ENCODE results near the gene MAB21L1.

MAB21L1 gene

GRCh38 chr13:35465371-35465770, 11.1 kb downstream of the MAB21L1 start:
- H3K4me3 ChIP-seq (ENCODE audit: low read depth, low read length), result no peak overlapping the region
- ChIA-PET CTCF (no interaction called here), POLR2A (no interaction called here)
- no peaks in the 10 kb centered on the region for H3K4me1 ChIP-seq (ENCODE audit: control insufficient read depth, insufficient read depth, low read length)
- no peak for TF ChIP-seq ZBTB26 (tag by site-specific recombination; optimal IDR thresholded peaks at IDR 0.05)
- TF ChIP-seq ZNF19 (tag by site-specific recombination; IDR thresholded peaks at IDR 0.05; ENCODE audit: low read depth), result no peak
- no peak for TF ChIP-seq INSM2 (tag by site-specific recombination; IDR thresholded peaks at IDR 0.05)
- TF ChIP-seq ZNF639 (tag by site-specific recombination; IDR thresholded peaks at IDR 0.05), result no peak
- TF ChIP-seq ZNF624 (tag by site-specific recombination; IDR thresholded peaks at IDR 0.05), result no peak
- no peak for TF ChIP-seq HOXA7 (CRISPR knock-in tag; IDR thresholded peaks at IDR 0.05; ENCODE audit: borderline replicate concordance)
- TF ChIP-seq ZNF394 (tag by site-specific recombination; IDR thresholded peaks at IDR 0.05; ENCODE audit: borderline replicate concordance), result no peak
- no peak for TF ChIP-seq ZNF561 (tag by site-specific recombination; IDR thresholded peaks at IDR 0.05; ENCODE audit: borderline replicate concordance)
- no peak for TF ChIP-seq ZNF184 (tag by site-specific recombination; IDR thresholded peaks at IDR 0.05)
- TF ChIP-seq KLF8 (tag by site-specific recombination; IDR thresholded peaks at IDR 0.05), result no peak
- no peak for TF ChIP-seq ZSCAN18 (tag by site-specific recombination; IDR thresholded peaks at IDR 0.05)
- TF ChIP-seq ZFP3 (tag by site-specific recombination; IDR thresholded peaks at IDR 0.05; ENCODE audit: low read depth), result no peak
- TF ChIP-seq ZNF610 (tag by site-specific recombination; IDR thresholded peaks at IDR 0.05; ENCODE audit: borderline replicate concordance), result no peak
- TF ChIP-seq ZNF112 (tag by site-specific recombination; IDR thresholded peaks at IDR 0.05), result no peak
- no peak for TF ChIP-seq SCRT2 (tag by site-specific recombination; IDR thresholded peaks at IDR 0.05)
- H3K36me3 ChIP-seq (ENCODE audit: control insufficient read depth in 2 of 2, insufficient read depth in 1 of 2, low read length in 2 of 2), result no peaks in the 10 kb centered on the region
- no peaks in the 10 kb centered on the region for H3K9me3 ChIP-seq (ENCODE audit: control insufficient read depth, insufficient read depth, low read depth, low read length)
- no peak overlapping the region for H3K27ac ChIP-seq (ENCODE audit: extremely low read depth, low read depth, low read length)

GRCh38 chr13:35460061-35460460, 16.4 kb downstream of the MAB21L1 start:
- H3K4me1 ChIP-seq (ENCODE audit: control insufficient read depth, insufficient read depth, low read length), result no peaks in the 10 kb centered on the region
- H3K9me3 ChIP-seq (ENCODE audit: control insufficient read depth, insufficient read depth, low read depth, low read length), result no peaks in the 10 kb centered on the region
- no peak overlapping the region for H3K4me3 ChIP-seq (ENCODE audit: low read depth, low read length)
- no peaks in the 10 kb centered on the region for H3K36me3 ChIP-seq (ENCODE audit: control insufficient read depth in 2 of 2, insufficient read depth in 1 of 2, low read length in 2 of 2)
- ChIA-PET CTCF (no interaction called here), POLR2A (no interaction called here)
- no peak overlapping the region for H3K27ac ChIP-seq (ENCODE audit: extremely low read depth, low read depth, low read length)
- TF ChIP-seq ZNF629 (tag by site-specific recombination; IDR thresholded peaks at IDR 0.05), result no peak
- no peak for TF ChIP-seq PRDM2 (tag by site-specific recombination; IDR thresholded peaks at IDR 0.05; ENCODE audit: borderline replicate concordance)
- TF ChIP-seq ZNF350 (tag by site-specific recombination; IDR thresholded peaks at IDR 0.05), result no peak
- no peak for TF ChIP-seq ZNF324 (tag by site-specific recombination; IDR thresholded peaks at IDR 0.05)
- TF ChIP-seq ZNF157 (tag by site-specific recombination; IDR thresholded peaks at IDR 0.05), result no peak
- TF ChIP-seq ZSCAN5A (tag by site-specific recombination; IDR thresholded peaks at IDR 0.05), result no peak
- TF ChIP-seq ZFP41 (tag by site-specific recombination; IDR thresholded peaks at IDR 0.05; ENCODE audit: borderline replicate concordance), result no peak
- no peak for TF ChIP-seq SP7 (tag by site-specific recombination; IDR thresholded peaks at IDR 0.05)

Measured in HEK293 (cell line).